DMS 273 (cell line): ENCODE results near the gene CLEC4A.
"Not testable (repeated sequence)": the region's sequence is repeated elsewhere in the genome, so short reads cannot be mapped to it uniquely, and the experiment has no call there.

ENCODE experiments used
- DNase-seq: peaks from one replicate; lab custom pipeline; 2025; ENCODE audit not compliant: unreplicated experiment; lab: John Stamatoyannopoulos, UW

CLEC4A gene

GRCh38 chr12:8123124-8123912, at the start of gene CLEC4A:
Gene CLEC4A (plus strand): TSS chr12:8123617. CDS start chr12:8123879, 262 bp downstream.
- no peak for DNase-seq

GRCh38 chr12:8075935-8076334, 47.5 kb upstream of the CLEC4A start:
- DNase-seq: no peak

GRCh38 chr12:8076366-8076765, 47.1 kb upstream of the CLEC4A start:
- no peak for DNase-seq

GRCh38 chr12:8077207-8077606, 46.2 kb upstream of the CLEC4A start:
- peak; percentile 41 for DNase-seq

GRCh38 chr12:8078398-8078797, 45.0 kb upstream of the CLEC4A start:
- DNase-seq: peak; percentile 63

- no peak for DNase-seq
These were observed 44.5 kb upstream of the CLEC4A start for GRCh38 chr12:8078916-8079315.

GRCh38 chr12:8080120-8080519, 43.3 kb upstream of the CLEC4A start:
- DNase-seq: no peak

GRCh38 chr12:8081251-8081920, 42.0 kb upstream of the CLEC4A start:
- DNase-seq: peak; percentile 30

GRCh38 chr12:8082808-8083100, 40.7 kb upstream of the CLEC4A start:
- no peak for DNase-seq

GRCh38 chr12:8084351-8084750, 39.1 kb upstream of the CLEC4A start:
- not testable (repeated sequence) for DNase-seq

- DNase-seq: no peak
These were observed 35.8 kb upstream of the CLEC4A start for GRCh38 chr12:8087666-8088065.

GRCh38 chr12:8088574-8088973, 34.8 kb upstream of the CLEC4A start:
- DNase-seq: no peak

- DNase-seq: not testable (repeated sequence)
These were observed 34.1 kb upstream of the CLEC4A start for GRCh38 chr12:8089277-8089676.

GRCh38 chr12:8089716-8090115, 33.7 kb upstream of the CLEC4A start:
- DNase-seq: no peak

- no peak for DNase-seq
These were observed 30.1 kb upstream of the CLEC4A start for GRCh38 chr12:8093291-8093690.

GRCh38 chr12:8096281-8096915, 27.0 kb upstream of the CLEC4A start:
- no peak for DNase-seq

- no peak for DNase-seq
These were observed 24.2 kb upstream of the CLEC4A start for GRCh38 chr12:8099235-8099634.

GRCh38 chr12:8108808-8109398, 14.5 kb upstream of the CLEC4A start:
- peak; percentile 76 for DNase-seq

- DNase-seq: not testable (repeated sequence)
These were observed 10.3 kb upstream of the CLEC4A start for GRCh38 chr12:8113117-8113516.

GRCh38 chr12:8120072-8120713, 3.2 kb upstream of the CLEC4A start:
- no peak for DNase-seq

GRCh38 chr12:8127138-8127537, 3.7 kb downstream of the CLEC4A start:
- DNase-seq: no peak
